Measurements from ENCODE around the gene PWWP2A.

PWWP2A gene

GRCh38 chr5:160097991-160098390, 21.3 kb downstream of the PWWP2A start:
- H3K27ac ChIP-seq (ENCODE audit: low read length): no peak overlapping the region
- no peak for ATAC-seq (ENCODE audit: insufficient read depth, low read depth)
- H3K4me1 ChIP-seq (ENCODE audit: insufficient read depth, low read length): no peaks in the 10 kb centered on the region
- TF ChIP-seq EZH2 (IDR thresholded peaks at IDR 0.05; ENCODE audit: borderline replicate concordance, low read depth, low read length, severe bottlenecking) (no peak), CTCF (IDR thresholded peaks at IDR 0.05; ENCODE audit: borderline replicate concordance, extremely low read depth, low read length, poor library complexity, severe bottlenecking) (no peak)
- no peaks in the 10 kb centered on the region for H3K27me3 ChIP-seq (ENCODE audit: insufficient read depth, low read length, poor library complexity)
- H3K79me2 ChIP-seq (ENCODE audit: insufficient read depth, low read length): peaks cover 26% of the 10 kb centered on the region
- H3K4me2 ChIP-seq (ENCODE audit: insufficient read depth, low read length): no peak overlapping the region
- H3K4me3 ChIP-seq (ENCODE audit: low read depth in 1 of 2, low read length in 2 of 2): no peak overlapping the region
- no peaks in the 10 kb centered on the region for H4K20me1 ChIP-seq (ENCODE audit: insufficient read depth, low read length)
- H3K36me3 ChIP-seq (ENCODE audit: insufficient read depth, low read length): peaks cover 54% of the 10 kb centered on the region
- H3K9me3 ChIP-seq (ENCODE audit: insufficient read depth, low read length, severe bottlenecking): no peaks in the 10 kb centered on the region
- no peak overlapping the region for H2AFZ ChIP-seq (ENCODE audit: low read depth, low read length)
- H3K9ac ChIP-seq (ENCODE audit: low read depth, low read length): no peak overlapping the region
- no peak for DNase-seq

GRCh38 chr5:160096178-160096577, 23.1 kb downstream of the PWWP2A start:
- ATAC-seq (ENCODE audit: insufficient read depth, low read depth): no peak
- Histone ChIP-seq H3K36me3 (ENCODE audit: insufficient read depth, low read length) (peaks cover 59% of the 10 kb centered on the region), H3K27ac (ENCODE audit: low read length) (no peak overlapping the region)

DNA sequence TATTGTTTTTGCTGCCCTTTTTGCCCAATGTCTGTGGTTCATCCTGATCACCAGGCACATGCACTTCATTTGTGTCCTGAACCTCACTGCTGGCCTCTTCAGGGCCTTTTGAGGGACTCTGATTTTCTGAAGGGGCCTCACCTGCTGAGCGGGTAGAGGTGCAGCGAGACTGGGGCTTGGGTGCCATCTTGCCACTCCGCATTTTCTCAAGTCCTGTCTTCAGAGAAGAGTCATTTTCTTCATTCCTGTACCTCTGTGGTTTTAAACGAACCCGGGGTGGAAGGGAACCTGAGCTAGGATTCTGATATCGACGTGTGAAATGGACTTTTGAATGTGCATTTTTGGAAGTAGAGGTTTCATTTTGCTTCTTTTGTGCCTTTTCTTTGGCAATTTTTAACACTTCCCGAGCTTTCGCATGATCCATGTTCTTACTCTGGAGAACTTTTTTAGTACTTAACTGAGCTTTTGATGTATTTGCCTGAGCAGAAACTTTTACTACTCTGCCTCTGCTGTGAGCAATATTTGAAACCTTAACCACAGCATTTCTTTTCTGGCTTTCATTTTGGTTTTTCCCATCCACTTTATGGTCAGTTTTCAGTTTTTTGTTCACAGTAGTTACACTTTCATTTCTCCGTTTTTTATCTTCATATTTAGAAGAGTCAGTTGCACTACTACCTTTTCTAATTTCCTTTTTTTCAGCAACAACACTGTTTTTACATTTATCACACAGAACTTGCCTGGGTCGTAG, 26.1 kb downstream of the PWWP2A start:
- Histone ChIP-seq H4K20me1 (ENCODE audit: insufficient read depth, low read length) (no peaks in the 10 kb centered on the region), H3K9ac (ENCODE audit: low read depth, low read length) (no peak overlapping the region), H3K4me1 (ENCODE audit: insufficient read depth, low read length) (no peaks in the 10 kb centered on the region), H3K79me2 (ENCODE audit: insufficient read depth, low read length) (peaks cover 8% of the 10 kb centered on the region), H3K36me3 (ENCODE audit: insufficient read depth, low read length) (peaks cover 50% of the 10 kb centered on the region), H3K27ac (ENCODE audit: low read length) (no peak overlapping the region), H3K9me3 (ENCODE audit: insufficient read depth, low read length, severe bottlenecking) (no peaks in the 10 kb centered on the region), H3K4me3 (ENCODE audit: low read depth in 1 of 2, low read length in 2 of 2) (no peak overlapping the region), H3K27me3 (ENCODE audit: insufficient read depth, low read length, poor library complexity) (no peaks in the 10 kb centered on the region), H2AFZ (ENCODE audit: low read depth, low read length) (no peak overlapping the region), H3K4me2 (ENCODE audit: insufficient read depth, low read length) (no peak overlapping the region)
- ATAC-seq (ENCODE audit: insufficient read depth, low read depth) (no peak), DNase-seq (no peak)
- no peak for TF ChIP-seq CTCF (IDR thresholded peaks at IDR 0.05; ENCODE audit: borderline replicate concordance, extremely low read depth, low read length, poor library complexity, severe bottlenecking)

More at GRCh38 chr5:160096178-160096577, 23.1 kb downstream of the PWWP2A start:
- Histone ChIP-seq H3K4me2 (ENCODE audit: insufficient read depth, low read length) (no peak overlapping the region), H3K9me3 (ENCODE audit: insufficient read depth, low read length, severe bottlenecking) (no peaks in the 10 kb centered on the region), H3K4me3 (ENCODE audit: low read depth in 1 of 2, low read length in 2 of 2) (no peak overlapping the region), H3K27me3 (ENCODE audit: insufficient read depth, low read length, poor library complexity) (no peaks in the 10 kb centered on the region), H4K20me1 (ENCODE audit: insufficient read depth, low read length) (no peaks in the 10 kb centered on the region), H2AFZ (ENCODE audit: low read depth, low read length) (no peak overlapping the region), H3K9ac (ENCODE audit: low read depth, low read length) (no peak overlapping the region), H3K4me1 (ENCODE audit: insufficient read depth, low read length) (no peaks in the 10 kb centered on the region), H3K79me2 (ENCODE audit: insufficient read depth, low read length) (peaks cover 14% of the 10 kb centered on the region)
- DNase-seq: no peak
- no peak for TF ChIP-seq EZH2 (IDR thresholded peaks at IDR 0.05; ENCODE audit: borderline replicate concordance, low read depth, low read length, severe bottlenecking)
- no peak for TF ChIP-seq CTCF (IDR thresholded peaks at IDR 0.05; ENCODE audit: borderline replicate concordance, extremely low read depth, low read length, poor library complexity, severe bottlenecking)
